Subcutaneous abdominal adipose tissue (tissue), 5 donors: Measurements from ENCODE around the gene GPR161.
"Not testable (repeated sequence)": the region's sequence is repeated elsewhere in the genome, so short reads cannot be mapped to it uniquely, and the experiment has no call there.

Experiments
- H3K27ac ChIP-seq: one replicate; pipeline ENCODE4 v1.7.0; 2013; ENCODE audit warnings: low read depth, mild to moderate bottlenecking, inconsistent platforms, low read length, moderate library complexity
- H3K27me3 ChIP-seq, 5 donors: one replicate each; pipeline ENCODE4 v1.7.0; 2013; ENCODE audit warnings: low read length in 5 of 5, inconsistent platforms in 1 of 5; ENCODE audit not compliant: control insufficient read depth in 5 of 5, insufficient read depth in 4 of 5
- H3K36me3 ChIP-seq, 5 donors: one replicate each; pipeline ENCODE4 v1.7.0; 2013; ENCODE audit warnings: low read length in 5 of 5; ENCODE audit not compliant: control insufficient read depth in 5 of 5, insufficient read depth in 5 of 5
- H3K4me1 ChIP-seq, 5 donors: one replicate each; pipeline ENCODE4 v1.7.0; 2013; ENCODE audit warnings: low read length in 5 of 5, mild to moderate bottlenecking in 3 of 5, moderate library complexity in 1 of 5; ENCODE audit not compliant: control insufficient read depth in 5 of 5, insufficient read depth in 5 of 5
- H3K4me3 ChIP-seq, 5 donors: one replicate each; pipeline ENCODE4 v1.7.0; 2013; ENCODE audit warnings: low read length in 5 of 5, low read depth in 1 of 5
- H3K9ac ChIP-seq, 5 donors: one replicate each; pipeline ENCODE4 v1.7.0; 2013; ENCODE audit warnings: low read length in 5 of 5, mild to moderate bottlenecking in 4 of 5, moderate library complexity in 3 of 5
- H3K9me3 ChIP-seq, 5 donors: one replicate each; pipeline ENCODE4 v1.7.0; 2013; ENCODE audit warnings: low read length in 5 of 5; ENCODE audit not compliant: control insufficient read depth in 5 of 5
- donor health status: healthy.
- donor health status: healthy.
- donor health status: healthy.
- donor health status: healthy.
- donor health status: healthy.

The GPR161 gene

GRCh38 chr1:168082008-168082876 lies 54.5 kb downstream of the GPR161 start:
- Histone ChIP-seq H3K27me3 (no peaks in the 10 kb centered on the region), H3K36me3 (peaks cover 6 to 27% (median 20%) of the 10 kb centered on the region in 5 donors), H3K9ac (no peak overlapping the region), H3K9me3 (no peaks in the 10 kb centered on the region), H3K27ac (no peak overlapping the region), H3K4me3 (no peak overlapping the region), H3K4me1 (peaks cover 0 to 28% (median 23%) of the 10 kb centered on the region in 5 donors)

GRCh38 chr1:168081373-168082007 lies 55.2 kb downstream of the GPR161 start:
- Histone ChIP-seq H3K27me3 (no peaks in the 10 kb centered on the region), H3K4me3 (no peak overlapping the region), H3K9me3 (no peaks in the 10 kb centered on the region), H3K27ac (peak overlapping the region; percentile 9), H3K36me3 (peaks cover 10 to 30% (median 26%) of the 10 kb centered on the region in 5 donors), H3K4me1 (peaks cover 0 to 28% (median 23%) of the 10 kb centered on the region in 5 donors), H3K9ac (peak overlapping the region in 1 of 5 donors; percentile 17)

GRCh38 chr1:168079761-168080160 lies 57.0 kb downstream of the GPR161 start:
- H3K36me3 ChIP-seq, result peaks cover 22 to 41% (median 36%) of the 10 kb centered on the region in 5 donors
- H3K27ac ChIP-seq, result no peak overlapping the region
- no peak overlapping the region for H3K4me3 ChIP-seq
- no peak overlapping the region for H3K9ac ChIP-seq
- H3K27me3 ChIP-seq, result no peaks in the 10 kb centered on the region
- peaks cover 0 to 16% (median 12%) of the 10 kb centered on the region in 5 donors for H3K4me1 ChIP-seq
- no peaks in the 10 kb centered on the region for H3K9me3 ChIP-seq

- H3K4me1 ChIP-seq, result no peaks in the 10 kb centered on the region
- no peak overlapping the region for H3K9ac ChIP-seq
- H3K27me3 ChIP-seq, result no peaks in the 10 kb centered on the region
- no peak overlapping the region for H3K4me3 ChIP-seq
- H3K27ac ChIP-seq, result no peak overlapping the region
- no peaks in the 10 kb centered on the region for H3K9me3 ChIP-seq
- peaks cover 50 to 72% (median 62%) of the 10 kb centered on the region in 5 donors for H3K36me3 ChIP-seq
These were observed 67.3 kb downstream of the GPR161 start for GRCh38 chr1:168069384-168069783.

GRCh38 chr1:168065506-168065905 lies 71.2 kb downstream of the GPR161 start:
- no peaks in the 10 kb centered on the region for H3K4me1 ChIP-seq
- no peak overlapping the region for H3K27ac ChIP-seq
- peaks cover 29 to 56% (median 39%) of the 10 kb centered on the region in 5 donors for H3K36me3 ChIP-seq
- no peaks in the 10 kb centered on the region for H3K9me3 ChIP-seq
- H3K27me3 ChIP-seq, result no peaks in the 10 kb centered on the region
- no peak overlapping the region for H3K9ac ChIP-seq
- H3K4me3 ChIP-seq, result no peak overlapping the region

- no peaks in the 10 kb centered on the region for H3K4me1 ChIP-seq
- H3K27ac ChIP-seq, result no peak overlapping the region
- H3K4me3 ChIP-seq, result no peak overlapping the region
- no peaks in the 10 kb centered on the region for H3K27me3 ChIP-seq
- H3K9ac ChIP-seq, result no peak overlapping the region
- H3K36me3 ChIP-seq, result peaks cover 27 to 44% (median 31%) of the 10 kb centered on the region in 5 donors
- no peaks in the 10 kb centered on the region for H3K9me3 ChIP-seq
These were observed 72.5 kb downstream of the GPR161 start for GRCh38 chr1:168064216-168064615.

- Histone ChIP-seq H3K4me3 (no peak overlapping the region), H3K9me3 (no peaks in the 10 kb centered on the region), H3K4me1 (peaks cover 0 to 6% (median 0%) of the 10 kb centered on the region in 5 donors), H3K36me3 (peaks cover 5 to 10% (median 7%) of the 10 kb centered on the region in 5 donors), H3K9ac (no peak overlapping the region), H3K27me3 (no peaks in the 10 kb centered on the region), H3K27ac (no peak overlapping the region)
These were observed 78.8 kb downstream of the GPR161 start for GRCh38 chr1:168057921-168058320.

GRCh38 chr1:168057355-168057754 lies 79.4 kb downstream of the GPR161 start:
- Histone ChIP-seq H3K4me1 (peaks cover 0 to 6% (median 0%) of the 10 kb centered on the region in 5 donors), H3K36me3 (peaks cover 6 to 10% (median 8%) of the 10 kb centered on the region in 5 donors)

GRCh38 chr1:168056152-168056551 lies 80.6 kb downstream of the GPR161 start:
- H3K4me1 ChIP-seq, H3K9me3 ChIP-seq, H3K9ac ChIP-seq, H3K4me3 ChIP-seq, H3K27me3 ChIP-seq, H3K27ac ChIP-seq: not testable (repeated sequence)
- H3K36me3 ChIP-seq, result peaks cover 6 to 10% (median 8%) of the 10 kb centered on the region in 5 donors

More at GRCh38 chr1:168057355-168057754, 79.4 kb downstream of the GPR161 start:
- H3K9ac ChIP-seq, result no peak overlapping the region
- H3K9me3 ChIP-seq, result no peaks in the 10 kb centered on the region
- no peaks in the 10 kb centered on the region for H3K27me3 ChIP-seq
- no peak overlapping the region for H3K4me3 ChIP-seq
- no peak overlapping the region for H3K27ac ChIP-seq

GRCh38 chr1:168054117-168054516 lies 82.6 kb downstream of the GPR161 start:
- H3K9ac ChIP-seq, result no peak overlapping the region
- H3K9me3 ChIP-seq, result no peaks in the 10 kb centered on the region
- H3K27ac ChIP-seq, result no peak overlapping the region
- H3K4me1 ChIP-seq, result peaks cover 0 to 6% (median 0%) of the 10 kb centered on the region in 5 donors
- no peaks in the 10 kb centered on the region for H3K27me3 ChIP-seq
- no peak overlapping the region for H3K4me3 ChIP-seq
- peaks cover 2 to 10% (median 6%) of the 10 kb centered on the region in 5 donors for H3K36me3 ChIP-seq
